H9 (cell line): ENCODE results near the gene EML1. TPM values are rescaled to one million over a fixed set of nuclear protein-coding genes. Genes with fewer than 3 reads are reported as not detected.

Experiments
- DNase-seq: peaks from one replicate; pipeline ENCODE4 v3.0.0-alpha.2; 2017
- H2AFZ ChIP-seq: one replicate; pipeline ENCODE4 v1.6.1; 2013; ENCODE audit warnings: mild to moderate bottlenecking, low read length, control low read depth, moderate library complexity
- H2AK5ac ChIP-seq: 2 replicates; pipeline ENCODE4 v1.6.1; 2013; ENCODE audit warnings: low read length, control low read depth, mixed read lengths; ENCODE audit not compliant: insufficient read length
- H2BK120ac ChIP-seq: one replicate; pipeline ENCODE4 v1.6.1; 2013; ENCODE audit warnings: low read depth, mild to moderate bottlenecking, low read length, control low read depth, inconsistent platforms; ENCODE audit not compliant: poor library complexity, severe bottlenecking
- H2BK12ac ChIP-seq: 2 replicates; pipeline ENCODE4 v1.6.1; 2013; ENCODE audit warnings: low read length, control low read depth, mixed read lengths, low read depth; ENCODE audit not compliant: insufficient read length
- H2BK15ac ChIP-seq: 2 replicates; pipeline ENCODE4 v1.6.1; 2013; ENCODE audit warnings: low read depth, low read length, control low read depth
- H2BK20ac ChIP-seq: one replicate; pipeline ENCODE4 v1.6.1; 2013; ENCODE audit warnings: low read depth, mild to moderate bottlenecking, low read length, control low read depth, inconsistent platforms; ENCODE audit not compliant: poor library complexity, severe bottlenecking
- H2BK5ac ChIP-seq: 2 replicates; pipeline ENCODE4 v1.6.1; 2013; ENCODE audit warnings: low read length, control low read depth, mixed read lengths; ENCODE audit not compliant: insufficient read length
- H3K14ac ChIP-seq: 2 replicates; pipeline ENCODE4 v1.6.1; 2013; ENCODE audit warnings: low read length, control low read depth; ENCODE audit not compliant: insufficient read depth
- H3K18ac ChIP-seq: 2 replicates; pipeline ENCODE4 v1.6.1; 2013; ENCODE audit warnings: low read depth, mild to moderate bottlenecking, mixed read lengths, low read length, control low read depth; ENCODE audit not compliant: insufficient read length
- H3K23ac ChIP-seq: 2 replicates; pipeline ENCODE4 v1.6.1; 2013; ENCODE audit warnings: low read length, control low read depth, mixed read lengths, low read depth; ENCODE audit not compliant: insufficient read length
- H3K23me2 ChIP-seq: 2 replicates; pipeline ENCODE4 v1.6.1; 2013; ENCODE audit warnings: low read depth, mild to moderate bottlenecking, mixed read lengths, low read length, control low read depth; ENCODE audit not compliant: insufficient read length, poor library complexity, severe bottlenecking
- H3K27ac ChIP-seq: 2 replicates; pipeline ENCODE4 v1.5.1; 2013; ENCODE audit warnings: low read length, control low read depth, mixed read lengths, low read depth; ENCODE audit not compliant: insufficient read length
- H3K27me3 ChIP-seq: 2 replicates; pipeline ENCODE4 v1.6.1; 2013; ENCODE audit warnings: low read length, control low read depth, inconsistent platforms; ENCODE audit not compliant: insufficient read depth
- H3K4ac ChIP-seq: 2 replicates; pipeline ENCODE4 v1.6.1; 2013; ENCODE audit warnings: low read depth, mild to moderate bottlenecking, control low read depth, inconsistent platforms, low read length, moderate library complexity
- H3K4me1 ChIP-seq: 2 replicates; pipeline ENCODE4 v1.6.1; 2013; ENCODE audit warnings: low read length, control low read depth, inconsistent platforms; ENCODE audit not compliant: insufficient read depth
- H3K4me2 ChIP-seq: 2 replicates; pipeline ENCODE4 v1.6.1; 2013; ENCODE audit warnings: low read length, control low read depth, mixed read lengths; ENCODE audit not compliant: insufficient read length, insufficient read depth
- H3K56ac ChIP-seq: 2 replicates; pipeline ENCODE4 v1.6.1; 2013; ENCODE audit warnings: low read depth, mild to moderate bottlenecking, mixed read lengths, low read length, control low read depth; ENCODE audit not compliant: insufficient read length
- H3K79me1 ChIP-seq: 2 replicates; pipeline ENCODE4 v1.6.1; 2013; ENCODE audit warnings: low read depth, mild to moderate bottlenecking, moderate library complexity, low read length, control low read depth, inconsistent platforms; ENCODE audit not compliant: insufficient read depth, poor library complexity, severe bottlenecking
- H3K79me2 ChIP-seq: 2 replicates; pipeline ENCODE4 v1.6.1; 2013; ENCODE audit warnings: low read length, control low read depth, inconsistent platforms; ENCODE audit not compliant: insufficient read depth
- H3K9ac ChIP-seq: 2 replicates; pipeline ENCODE4 v1.6.1; 2013; ENCODE audit warnings: low read length, control low read depth, mixed read lengths; ENCODE audit not compliant: insufficient read length; ENCODE audit errors: extremely low read depth
- H3K9me3 ChIP-seq: one replicate; pipeline ENCODE4 v1.6.1; 2013; ENCODE audit warnings: low read depth, low read length, inconsistent platforms; ENCODE audit not compliant: control insufficient read depth
- H3T11ph ChIP-seq: one replicate; pipeline ENCODE4 v1.6.1; 2013; ENCODE audit warnings: mild to moderate bottlenecking, low read length, control low read depth, inconsistent platforms
- H4K20me1 ChIP-seq: one replicate; pipeline ENCODE4 v1.6.1; 2013; ENCODE audit not compliant: control insufficient read depth, insufficient read length, insufficient read depth
- H4K5ac ChIP-seq: 2 replicates; pipeline ENCODE4 v1.6.1; 2013; ENCODE audit warnings: low read depth, mild to moderate bottlenecking, mixed read lengths, low read length, control low read depth; ENCODE audit not compliant: insufficient read length
- H4K8ac ChIP-seq: replicated peaks from 2 replicates; pipeline ENCODE4 v1.6.1; 2013; ENCODE audit warnings: low read length, control low read depth, mixed read lengths, low read depth; ENCODE audit not compliant: insufficient read length
- H4K91ac ChIP-seq: 2 replicates; pipeline ENCODE4 v1.6.1; 2013; ENCODE audit warnings: low read depth, mild to moderate bottlenecking, moderate library complexity, mixed read lengths, low read length, control low read depth; ENCODE audit not compliant: insufficient read length
- H3K27ac Mint-ChIP-seq, 3 experiments: 2 replicates in 2 of 3; 3 replicates in 1 of 3; pipeline ENCODE4 v1.8.0; 2020 to 2021; ENCODE audit warnings: mixed read lengths in 3 of 3, mild to moderate bottlenecking in 1 of 3, moderate library complexity in 1 of 3
- H3K27me3 Mint-ChIP-seq: 2 replicates; pipeline ENCODE4 v1.8.0; 2021; ENCODE audit warnings: low read depth, mild to moderate bottlenecking, moderate library complexity, mixed read lengths
- H3K36me3 Mint-ChIP-seq, 3 experiments: 2 replicates in 2 of 3; 3 replicates in 1 of 3; pipeline ENCODE4 v1.8.0; 2020 to 2021; ENCODE audit warnings: low read depth in 3 of 3, mixed read lengths in 3 of 3; ENCODE audit not compliant: insufficient read depth in 1 of 3
- H3K4me1 Mint-ChIP-seq, 2 experiments: 2 replicates each; pipeline ENCODE4 v1.8.0; 2020; ENCODE audit warnings: mixed read lengths in 2 of 2
- H3K4me3 Mint-ChIP-seq, 2 experiments: 2 replicates in 1 of 2; 3 replicates in 1 of 2; pipeline ENCODE4 v1.8.0; 2020 to 2021; ENCODE audit warnings: mild to moderate bottlenecking in 2 of 2, mixed read lengths in 2 of 2, moderate library complexity in 1 of 2
- H3K9me3 Mint-ChIP-seq, 2 experiments: 2 replicates in 1 of 2; 3 replicates in 1 of 2; pipeline ENCODE4 v1.8.0; 2020; ENCODE audit warnings: mild to moderate bottlenecking in 2 of 2, mixed read lengths in 2 of 2, moderate library complexity in 1 of 2
- WGBS: extraction: QIAGEN DNeasy Blood & Tissue Kit; methylation state at CpG from one replicate; pipeline ENCODE4 v1.1.7; 2013; ENCODE audit warnings: missing lambda C conversion rate, low lambda C conversion rate, mixed read lengths; ENCODE audit not compliant: insufficient read length; ENCODE audit errors: extremely low coverage; 5-methylcytosine and 5-hydroxymethylcytosine counted together
- total RNA-seq: library from RNA; stranded (reverse); gene quantifications from 2 replicates; pipeline ENCODE4 v1.2.1, GENCODE V29; 2021
- TF ChIP-seq, protein P1 (sequence below): fragments of 200-600 bp; sonication (generic); conservative IDR thresholded peaks from 3 replicates; pipeline ENCODE4 v1.8.0; 2021; ENCODE audit warnings: antibody characterized with exemption, mild to moderate bottlenecking

EML1 gene
- total RNA-seq, 1 experiment from 2014 or later = 16.7 TPM

DNA sequence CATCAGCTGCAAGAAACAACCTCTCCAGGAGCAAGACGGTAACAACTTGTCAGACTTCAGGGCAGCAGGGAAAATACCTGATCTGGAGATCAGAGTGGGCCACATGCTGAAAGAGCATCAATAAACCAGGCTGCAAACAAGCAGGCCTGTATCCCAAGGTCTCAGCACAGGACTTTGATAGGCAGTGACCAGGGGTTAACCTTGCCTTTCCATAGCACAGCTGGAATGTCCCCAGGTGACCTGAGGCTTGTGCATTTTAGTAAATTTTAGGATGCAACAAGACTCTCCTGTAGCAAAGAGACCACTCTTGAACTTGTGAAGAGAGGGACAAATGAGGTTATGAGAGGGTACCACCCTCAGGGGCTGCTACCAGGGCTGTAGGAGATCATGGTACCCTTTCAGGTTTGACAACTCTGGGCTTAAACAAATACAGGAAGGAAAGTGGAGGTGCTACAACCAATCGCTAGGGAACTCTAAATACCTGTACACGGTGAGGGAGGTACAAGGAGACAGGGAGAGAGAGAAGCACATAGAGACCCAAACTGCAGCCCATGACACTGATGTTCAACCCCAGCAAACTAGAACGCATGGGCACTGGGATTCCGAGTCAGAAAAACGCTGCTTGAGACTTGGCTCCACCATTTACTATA lies 176.6 kb downstream of the EML1 start:
- Histone ChIP-seq H2BK20ac (no peak overlapping the region), H4K20me1 (no peaks in the 10 kb centered on the region), H3K14ac (no peak overlapping the region), H2BK120ac (no peak overlapping the region), H4K91ac (no peak overlapping the region), H2BK12ac (no peak overlapping the region), H3T11ph (no peak overlapping the region), H3K23me2 (no peaks in the 10 kb centered on the region), H3K56ac (no peak overlapping the region), H3K79me1 (no peaks in the 10 kb centered on the region), H3K4me2 (no peak overlapping the region), H3K23ac (no peak overlapping the region), H2BK5ac (no peak overlapping the region), H4K5ac (no peak overlapping the region), H3K27ac (no peak overlapping the region), H3K27me3 (peaks cover 17% of the 10 kb centered on the region; the same call in 1 of the 2 replicates), H3K18ac (no peak overlapping the region), H3K4me1 (no peaks in the 10 kb centered on the region; the same call in 1 of the 2 replicates), H4K8ac (no peak overlapping the region), H2BK15ac (no peak overlapping the region), H2AFZ (no peak overlapping the region), H2AK5ac (no peak overlapping the region), H3K4ac (no peak overlapping the region), H3K9me3 (no peaks in the 10 kb centered on the region), H3K9ac (no peak overlapping the region), H3K79me2 (peaks cover 3% of the 10 kb centered on the region; the same call in 1 of the 2 replicates)
- Mint-ChIP-seq H3K27me3 (peaks cover 62% of the 10 kb centered on the region), H3K9me3 (peaks cover 7 to 11% of the 10 kb centered on the region in 2 experiments), H3K4me3 (peak overlapping the region in 1 of 2 experiments; percentile 13; a peak in 1 of 5 replicates), H3K36me3 (peaks cover 0 to 16% (median 9%) of the 10 kb centered on the region in 3 experiments; a peak in 6 of 7 replicates), H3K27ac (no peak overlapping the region), H3K4me1 (peaks cover 15 to 41% of the 10 kb centered on the region in 2 experiments)
- no peak for DNase-seq
- no CpG with 5 or more reads among the region's 6 CpGs for WGBS
- TF ChIP-seq, protein P1, sequence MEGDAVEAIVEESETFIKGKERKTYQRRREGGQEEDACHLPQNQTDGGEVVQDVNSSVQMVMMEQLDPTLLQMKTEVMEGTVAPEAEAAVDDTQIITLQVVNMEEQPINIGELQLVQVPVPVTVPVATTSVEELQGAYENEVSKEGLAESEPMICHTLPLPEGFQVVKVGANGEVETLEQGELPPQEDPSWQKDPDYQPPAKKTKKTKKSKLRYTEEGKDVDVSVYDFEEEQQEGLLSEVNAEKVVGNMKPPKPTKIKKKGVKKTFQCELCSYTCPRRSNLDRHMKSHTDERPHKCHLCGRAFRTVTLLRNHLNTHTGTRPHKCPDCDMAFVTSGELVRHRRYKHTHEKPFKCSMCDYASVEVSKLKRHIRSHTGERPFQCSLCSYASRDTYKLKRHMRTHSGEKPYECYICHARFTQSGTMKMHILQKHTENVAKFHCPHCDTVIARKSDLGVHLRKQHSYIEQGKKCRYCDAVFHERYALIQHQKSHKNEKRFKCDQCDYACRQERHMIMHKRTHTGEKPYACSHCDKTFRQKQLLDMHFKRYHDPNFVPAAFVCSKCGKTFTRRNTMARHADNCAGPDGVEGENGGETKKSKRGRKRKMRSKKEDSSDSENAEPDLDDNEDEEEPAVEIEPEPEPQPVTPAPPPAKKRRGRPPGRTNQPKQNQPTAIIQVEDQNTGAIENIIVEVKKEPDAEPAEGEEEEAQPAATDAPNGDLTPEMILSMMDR = no peak
